ELF-1 (cell line): Measurements from ENCODE around the gene ARHGEF10L.

Experiments
- DNase-seq: peaks from one replicate; pipeline ENCODE4 v3.0.0-alpha.2; 2016; ENCODE audit warnings: low read depth, low spot score

ARHGEF10L gene

GRCh38 chr1:17657436-17657835 is 117.9 kb downstream of the ARHGEF10L start:
- DNase-seq = no peak

GRCh38 chr1:17658837-17659236 is 119.3 kb downstream of the ARHGEF10L start:
- DNase-seq = no peak

- peak; percentile 89 for DNase-seq
Measured at GRCh38 chr1:17661546-17662157, 122.2 kb downstream of the ARHGEF10L start.

- no peak for DNase-seq
Measured at GRCh38 chr1:17662296-17662695, 122.8 kb downstream of the ARHGEF10L start.

- DNase-seq = no peak
Measured at GRCh38 chr1:17662786-17663185, 123.3 kb downstream of the ARHGEF10L start.

GRCh38 chr1:17663646-17664045 is 124.1 kb downstream of the ARHGEF10L start:
- no peak for DNase-seq

GRCh38 chr1:17664322-17664721 is 124.8 kb downstream of the ARHGEF10L start:
- no peak for DNase-seq

GRCh38 chr1:17665054-17665453 is 125.6 kb downstream of the ARHGEF10L start:
- DNase-seq = no peak

- DNase-seq = no peak
Measured at GRCh38 chr1:17665950-17666720, 126.6 kb downstream of the ARHGEF10L start.

- DNase-seq = no peak
Measured at GRCh38 chr1:17667641-17668040, 128.1 kb downstream of the ARHGEF10L start.

GRCh38 chr1:17668195-17668594 is 128.7 kb downstream of the ARHGEF10L start:
- DNase-seq = no peak

GRCh38 chr1:17668624-17669175 is 129.2 kb downstream of the ARHGEF10L start:
- DNase-seq = no peak

GRCh38 chr1:17669305-17669704 is 129.8 kb downstream of the ARHGEF10L start:
- DNase-seq = no peak

- DNase-seq = no peak
Measured at GRCh38 chr1:17669866-17670451, 130.5 kb downstream of the ARHGEF10L start.

- DNase-seq = no peak
Measured at GRCh38 chr1:17670587-17671313, 131.3 kb downstream of the ARHGEF10L start.

GRCh38 chr1:17671314-17671705 is 131.8 kb downstream of the ARHGEF10L start:
- no peak for DNase-seq

GRCh38 chr1:17671741-17672140 is 132.2 kb downstream of the ARHGEF10L start:
- peak; percentile 92 for DNase-seq

GRCh38 chr1:17672226-17672625 is 132.7 kb downstream of the ARHGEF10L start:
- DNase-seq = peak; percentile 52

GRCh38 chr1:17673329-17674072 is 134.0 kb downstream of the ARHGEF10L start:
- DNase-seq = no peak

- DNase-seq = no peak
Measured at GRCh38 chr1:17674726-17675500, 135.4 kb downstream of the ARHGEF10L start.
